WTC11 (cell line): ENCODE data around the gene CGB3. TPM values are rescaled to one million over a fixed set of nuclear protein-coding genes. Genes with fewer than 3 reads are reported as not detected.

Experiments used
- ATAC-seq: fragments of 200-7000 bp; cut with Tn5 transposase; 2 replicates; pipeline ENCODE4 v1.10.0; 2021; ENCODE audit warnings: mild to moderate bottlenecking, moderate library complexity
- CTCF ChIA-PET: fragments of 300-600 bp; sonication (Branson Sonifier 250); formaldehyde crosslinking; loops from one replicate; lab custom pipeline; 2021; ENCODE audit warnings: antibody characterized with exemption; lab: Charles Lee
- POLR2A ChIA-PET: fragments of 350-600 bp; sonication (Branson Sonifier 250); formaldehyde crosslinking; loops from one replicate; lab custom pipeline; 2021; ENCODE audit warnings: antibody characterized with exemption; lab: Charles Lee
- DNase-seq: peaks from one replicate; pipeline ENCODE4 v3.0.0; 2021; ENCODE audit warnings: low spot score
- H3K27ac Mint-ChIP-seq: 2 replicates; pipeline ENCODE4 v1.8.0; 2021; ENCODE audit warnings: mixed read lengths
- H3K27me3 Mint-ChIP-seq: 2 replicates; pipeline ENCODE4 v1.8.0; 2021; ENCODE audit warnings: low read depth, mild to moderate bottlenecking, moderate library complexity, mixed read lengths
- H3K36me3 Mint-ChIP-seq: 2 replicates; pipeline ENCODE4 v1.8.0; 2021; ENCODE audit warnings: mixed read lengths
- H3K4me1 Mint-ChIP-seq: 2 replicates; pipeline ENCODE4 v1.8.0; 2022; ENCODE audit warnings: mixed read lengths
- H3K4me3 Mint-ChIP-seq: 2 replicates; pipeline ENCODE4 v1.8.0; 2021; ENCODE audit warnings: mild to moderate bottlenecking, moderate library complexity, mixed read lengths
- H3K9me3 Mint-ChIP-seq: 2 replicates; pipeline ENCODE4 v1.8.0; 2021; ENCODE audit warnings: mixed read lengths
- CREB1 ChIP-seq: sonication (generic); formaldehyde crosslinking; IDR thresholded peaks from 2 replicates; pipeline ENCODE4 v1.8.0; 2023; ENCODE audit warnings: mild to moderate bottlenecking, missing genetic modification reagents
- EMX1 ChIP-seq: fragments of 250-450 bp; sonication (Bioruptor Pico); IDR thresholded peaks from 2 replicates; pipeline ENCODE4 v1.8.0; 2021; ENCODE audit warnings: mild to moderate bottlenecking
- FOXK1 ChIP-seq: sonication (generic); formaldehyde crosslinking; IDR thresholded peaks from 2 replicates; pipeline ENCODE4 v1.8.0; 2022; ENCODE audit warnings: mild to moderate bottlenecking, moderate library complexity, missing genetic modification reagents
- GABPB1 ChIP-seq: sonication (generic); formaldehyde crosslinking; IDR thresholded peaks from 2 replicates; pipeline ENCODE4 v1.8.1; 2023; ENCODE audit warnings: mild to moderate bottlenecking, missing genetic modification reagents
- JUN ChIP-seq: sonication (generic); formaldehyde crosslinking; IDR thresholded peaks from 2 replicates; pipeline ENCODE4 v1.8.0; 2023; ENCODE audit warnings: mild to moderate bottlenecking, missing genetic modification reagents
- KAT7 ChIP-seq: sonication (generic); formaldehyde crosslinking; IDR thresholded peaks from 2 replicates; pipeline ENCODE4 v1.8.1; 2023; ENCODE audit warnings: missing genetic modification reagents, mild to moderate bottlenecking, borderline replicate concordance
- MYBL2 ChIP-seq: sonication (generic); formaldehyde crosslinking; IDR thresholded peaks from 2 replicates; pipeline ENCODE4 v1.8.1; 2023; ENCODE audit warnings: mild to moderate bottlenecking, moderate library complexity, missing genetic modification reagents
- NFYB ChIP-seq: sonication (generic); formaldehyde crosslinking; conservative IDR thresholded peaks from 2 replicates; pipeline ENCODE4 v1.8.0; 2022; ENCODE audit warnings: low read depth, missing genetic modification reagents
- RELA ChIP-seq: sonication (generic); formaldehyde crosslinking; IDR thresholded peaks from 2 replicates; pipeline ENCODE4 v1.8.1; 2022; ENCODE audit warnings: missing genetic modification reagents, mild to moderate bottlenecking, borderline replicate concordance
- TEAD1 ChIP-seq: sonication (generic); formaldehyde crosslinking; IDR thresholded peaks from 2 replicates; pipeline ENCODE4 v1.8.0; 2022; ENCODE audit warnings: mild to moderate bottlenecking, missing genetic modification reagents
- TP53 ChIP-seq: sonication (generic); formaldehyde crosslinking; IDR thresholded peaks from 2 replicates; pipeline ENCODE4 v1.8.1; 2023; ENCODE audit warnings: mild to moderate bottlenecking, missing genetic modification reagents
- ZNF138 ChIP-seq: sonication (generic); formaldehyde crosslinking; conservative IDR thresholded peaks from 2 replicates; pipeline ENCODE4 v1.8.1; 2022; ENCODE audit warnings: mild to moderate bottlenecking, moderate library complexity, missing genetic modification reagents
- total RNA-seq: library from RNA; stranded (reverse); gene quantifications from 3 replicates; pipeline ENCODE4 v1.2.3, GENCODE V29; 2021
- TF ChIP-seq, protein P1 (sequence below): sonication (generic); formaldehyde crosslinking; IDR thresholded peaks from 2 replicates; pipeline ENCODE4 v1.8.1; 2023; ENCODE audit warnings: mild to moderate bottlenecking, missing genetic modification reagents, borderline replicate concordance
- TF ChIP-seq, protein P2 (sequence below): sonication (generic); formaldehyde crosslinking; IDR thresholded peaks from 2 replicates; pipeline ENCODE4 v1.8.1; 2023; ENCODE audit warnings: mild to moderate bottlenecking, missing genetic modification reagents, moderate library complexity
- TF ChIP-seq, protein P3 (sequence below): sonication (generic); formaldehyde crosslinking; IDR thresholded peaks from 2 replicates; pipeline ENCODE4 v1.8.0; 2023; ENCODE audit warnings: missing genetic modification reagents, mild to moderate bottlenecking, borderline replicate concordance
- TF ChIP-seq, protein P4 (sequence below): sonication (generic); formaldehyde crosslinking; IDR thresholded peaks from 2 replicates; pipeline ENCODE4 v1.8.1; 2023; ENCODE audit warnings: mild to moderate bottlenecking, missing genetic modification reagents
- TF ChIP-seq, protein P5 (sequence below): sonication (generic); formaldehyde crosslinking; IDR thresholded peaks from 2 replicates; pipeline ENCODE4 v1.8.0; 2022; ENCODE audit warnings: missing genetic modification reagents
- TF ChIP-seq, protein P6 (sequence below): sonication (generic); formaldehyde crosslinking; IDR thresholded peaks from 2 replicates; pipeline ENCODE4 v1.8.1; 2022; ENCODE audit warnings: missing genetic modification reagents, borderline replicate concordance

The CGB3 gene
- total RNA-seq, 1 experiment from 2014 or later = not detected

DNA sequence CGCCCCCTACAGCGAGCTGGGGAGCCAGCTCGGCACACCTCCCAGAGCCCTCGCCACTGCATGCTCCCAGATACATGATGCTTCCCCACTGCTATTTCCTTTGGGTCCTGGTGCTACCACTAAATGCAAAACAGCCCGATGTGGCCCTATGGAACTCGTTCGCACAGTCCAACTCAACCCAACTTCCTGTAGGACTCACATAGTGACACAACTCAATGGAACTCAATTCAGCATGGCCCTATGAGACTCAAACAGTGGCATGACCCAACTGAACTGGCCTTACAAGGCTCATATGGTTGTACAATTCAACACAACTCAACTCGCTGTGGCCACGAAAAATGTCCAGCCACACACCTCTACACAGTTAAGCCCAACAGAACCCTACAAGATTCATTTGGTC is 44.9 kb upstream of the CGB3 start:
- Mint-ChIP-seq H3K27ac (no peak overlapping the region), H3K36me3 (no peaks in the 10 kb centered on the region; the same call in 1 of the 2 replicates), H3K9me3 (peaks cover 8% of the 10 kb centered on the region), H3K4me1 (peaks cover 32% of the 10 kb centered on the region), H3K4me3 (no peak overlapping the region), H3K27me3 (peaks cover 90% of the 10 kb centered on the region)
- CTCF ChIA-PET = interaction anchor here (1.0 to 3.3 kb wide), 5 partner anchors 13 to 141 kb away, joined by 3 to 10 read pairs (median 7); partner anchors contain the start of gene RUVBL2
- POLR2A ChIA-PET = no interaction called here
- DNase-seq = no peak
- TF ChIP-seq JUN (no peak), EMX1 (CRISPR knock-in tag) (no peak), NFYB (CRISPR knock-in tag) (no peak), TEAD1 (CRISPR knock-in tag) (no peak), RELA (CRISPR knock-in tag) (no peak), KAT7 (CRISPR knock-in tag) (no peak), CREB1 (CRISPR knock-in tag) (no peak), FOXK1 (CRISPR knock-in tag) (no peak)
- TF ChIP-seq, protein P1, sequence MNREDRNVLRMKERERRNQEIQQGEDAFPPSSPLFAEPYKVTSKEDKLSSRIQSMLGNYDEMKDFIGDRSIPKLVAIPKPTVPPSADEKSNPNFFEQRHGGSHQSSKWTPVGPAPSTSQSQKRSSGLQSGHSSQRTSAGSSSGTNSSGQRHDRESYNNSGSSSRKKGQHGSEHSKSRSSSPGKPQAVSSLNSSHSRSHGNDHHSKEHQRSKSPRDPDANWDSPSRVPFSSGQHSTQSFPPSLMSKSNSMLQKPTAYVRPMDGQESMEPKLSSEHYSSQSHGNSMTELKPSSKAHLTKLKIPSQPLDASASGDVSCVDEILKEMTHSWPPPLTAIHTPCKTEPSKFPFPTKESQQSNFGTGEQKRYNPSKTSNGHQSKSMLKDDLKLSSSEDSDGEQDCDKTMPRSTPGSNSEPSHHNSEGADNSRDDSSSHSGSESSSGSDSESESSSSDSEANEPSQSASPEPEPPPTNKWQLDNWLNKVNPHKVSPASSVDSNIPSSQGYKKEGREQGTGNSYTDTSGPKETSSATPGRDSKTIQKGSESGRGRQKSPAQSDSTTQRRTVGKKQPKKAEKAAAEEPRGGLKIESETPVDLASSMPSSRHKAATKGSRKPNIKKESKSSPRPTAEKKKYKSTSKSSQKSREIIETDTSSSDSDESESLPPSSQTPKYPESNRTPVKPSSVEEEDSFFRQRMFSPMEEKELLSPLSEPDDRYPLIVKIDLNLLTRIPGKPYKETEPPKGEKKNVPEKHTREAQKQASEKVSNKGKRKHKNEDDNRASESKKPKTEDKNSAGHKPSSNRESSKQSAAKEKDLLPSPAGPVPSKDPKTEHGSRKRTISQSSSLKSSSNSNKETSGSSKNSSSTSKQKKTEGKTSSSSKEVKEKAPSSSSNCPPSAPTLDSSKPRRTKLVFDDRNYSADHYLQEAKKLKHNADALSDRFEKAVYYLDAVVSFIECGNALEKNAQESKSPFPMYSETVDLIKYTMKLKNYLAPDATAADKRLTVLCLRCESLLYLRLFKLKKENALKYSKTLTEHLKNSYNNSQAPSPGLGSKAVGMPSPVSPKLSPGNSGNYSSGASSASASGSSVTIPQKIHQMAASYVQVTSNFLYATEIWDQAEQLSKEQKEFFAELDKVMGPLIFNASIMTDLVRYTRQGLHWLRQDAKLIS (CRISPR knock-in tag) = no peak
- TF ChIP-seq, protein P2, sequence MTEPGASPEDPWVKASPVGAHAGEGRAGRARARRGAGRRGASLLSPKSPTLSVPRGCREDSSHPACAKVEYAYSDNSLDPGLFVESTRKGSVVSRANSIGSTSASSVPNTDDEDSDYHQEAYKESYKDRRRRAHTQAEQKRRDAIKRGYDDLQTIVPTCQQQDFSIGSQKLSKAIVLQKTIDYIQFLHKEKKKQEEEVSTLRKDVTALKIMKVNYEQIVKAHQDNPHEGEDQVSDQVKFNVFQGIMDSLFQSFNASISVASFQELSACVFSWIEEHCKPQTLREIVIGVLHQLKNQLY (CRISPR knock-in tag) = no peak
- TF ChIP-seq, protein P3, sequence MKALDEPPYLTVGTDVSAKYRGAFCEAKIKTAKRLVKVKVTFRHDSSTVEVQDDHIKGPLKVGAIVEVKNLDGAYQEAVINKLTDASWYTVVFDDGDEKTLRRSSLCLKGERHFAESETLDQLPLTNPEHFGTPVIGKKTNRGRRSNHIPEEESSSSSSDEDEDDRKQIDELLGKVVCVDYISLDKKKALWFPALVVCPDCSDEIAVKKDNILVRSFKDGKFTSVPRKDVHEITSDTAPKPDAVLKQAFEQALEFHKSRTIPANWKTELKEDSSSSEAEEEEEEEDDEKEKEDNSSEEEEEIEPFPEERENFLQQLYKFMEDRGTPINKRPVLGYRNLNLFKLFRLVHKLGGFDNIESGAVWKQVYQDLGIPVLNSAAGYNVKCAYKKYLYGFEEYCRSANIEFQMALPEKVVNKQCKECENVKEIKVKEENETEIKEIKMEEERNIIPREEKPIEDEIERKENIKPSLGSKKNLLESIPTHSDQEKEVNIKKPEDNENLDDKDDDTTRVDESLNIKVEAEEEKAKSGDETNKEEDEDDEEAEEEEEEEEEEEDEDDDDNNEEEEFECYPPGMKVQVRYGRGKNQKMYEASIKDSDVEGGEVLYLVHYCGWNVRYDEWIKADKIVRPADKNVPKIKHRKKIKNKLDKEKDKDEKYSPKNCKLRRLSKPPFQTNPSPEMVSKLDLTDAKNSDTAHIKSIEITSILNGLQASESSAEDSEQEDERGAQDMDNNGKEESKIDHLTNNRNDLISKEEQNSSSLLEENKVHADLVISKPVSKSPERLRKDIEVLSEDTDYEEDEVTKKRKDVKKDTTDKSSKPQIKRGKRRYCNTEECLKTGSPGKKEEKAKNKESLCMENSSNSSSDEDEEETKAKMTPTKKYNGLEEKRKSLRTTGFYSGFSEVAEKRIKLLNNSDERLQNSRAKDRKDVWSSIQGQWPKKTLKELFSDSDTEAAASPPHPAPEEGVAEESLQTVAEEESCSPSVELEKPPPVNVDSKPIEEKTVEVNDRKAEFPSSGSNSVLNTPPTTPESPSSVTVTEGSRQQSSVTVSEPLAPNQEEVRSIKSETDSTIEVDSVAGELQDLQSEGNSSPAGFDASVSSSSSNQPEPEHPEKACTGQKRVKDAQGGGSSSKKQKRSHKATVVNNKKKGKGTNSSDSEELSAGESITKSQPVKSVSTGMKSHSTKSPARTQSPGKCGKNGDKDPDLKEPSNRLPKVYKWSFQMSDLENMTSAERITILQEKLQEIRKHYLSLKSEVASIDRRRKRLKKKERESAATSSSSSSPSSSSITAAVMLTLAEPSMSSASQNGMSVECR (CRISPR knock-in tag) = no peak
- no peak for ATAC-seq

DNA sequence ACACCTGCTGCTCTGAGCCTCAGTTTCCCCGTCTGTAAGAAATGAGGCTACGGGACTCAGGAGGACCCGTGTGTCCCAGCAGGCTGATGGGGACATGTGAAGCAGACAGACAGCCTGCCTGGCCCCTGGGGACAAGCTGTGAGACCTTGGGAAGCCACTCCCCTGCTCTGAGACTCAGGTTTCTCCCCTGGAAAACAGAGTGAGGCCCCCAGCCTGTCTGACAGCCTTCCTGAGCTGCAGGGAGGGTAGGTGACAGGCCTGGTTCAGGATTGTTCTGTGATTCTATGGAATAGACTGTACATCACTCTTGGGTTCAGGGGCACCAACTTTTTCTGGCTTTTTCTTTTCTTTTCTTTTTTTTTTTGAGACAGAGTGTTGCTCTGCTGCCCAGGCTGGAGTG is 43.4 kb upstream of the CGB3 start:
- no peak for ATAC-seq
- POLR2A ChIA-PET = interaction anchor here (1.0 kb wide), 1 partner anchor 10 kb away, joined by 4 read pairs; the partner anchor contains the start of gene CGB7
- H3K4me1 Mint-ChIP-seq = peaks cover 33% of the 10 kb centered on the region
- TF ChIP-seq, protein P4, sequence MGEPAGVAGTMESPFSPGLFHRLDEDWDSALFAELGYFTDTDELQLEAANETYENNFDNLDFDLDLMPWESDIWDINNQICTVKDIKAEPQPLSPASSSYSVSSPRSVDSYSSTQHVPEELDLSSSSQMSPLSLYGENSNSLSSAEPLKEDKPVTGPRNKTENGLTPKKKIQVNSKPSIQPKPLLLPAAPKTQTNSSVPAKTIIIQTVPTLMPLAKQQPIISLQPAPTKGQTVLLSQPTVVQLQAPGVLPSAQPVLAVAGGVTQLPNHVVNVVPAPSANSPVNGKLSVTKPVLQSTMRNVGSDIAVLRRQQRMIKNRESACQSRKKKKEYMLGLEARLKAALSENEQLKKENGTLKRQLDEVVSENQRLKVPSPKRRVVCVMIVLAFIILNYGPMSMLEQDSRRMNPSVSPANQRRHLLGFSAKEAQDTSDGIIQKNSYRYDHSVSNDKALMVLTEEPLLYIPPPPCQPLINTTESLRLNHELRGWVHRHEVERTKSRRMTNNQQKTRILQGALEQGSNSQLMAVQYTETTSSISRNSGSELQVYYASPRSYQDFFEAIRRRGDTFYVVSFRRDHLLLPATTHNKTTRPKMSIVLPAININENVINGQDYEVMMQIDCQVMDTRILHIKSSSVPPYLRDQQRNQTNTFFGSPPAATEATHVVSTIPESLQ = no peak
- TF ChIP-seq, protein P5, sequence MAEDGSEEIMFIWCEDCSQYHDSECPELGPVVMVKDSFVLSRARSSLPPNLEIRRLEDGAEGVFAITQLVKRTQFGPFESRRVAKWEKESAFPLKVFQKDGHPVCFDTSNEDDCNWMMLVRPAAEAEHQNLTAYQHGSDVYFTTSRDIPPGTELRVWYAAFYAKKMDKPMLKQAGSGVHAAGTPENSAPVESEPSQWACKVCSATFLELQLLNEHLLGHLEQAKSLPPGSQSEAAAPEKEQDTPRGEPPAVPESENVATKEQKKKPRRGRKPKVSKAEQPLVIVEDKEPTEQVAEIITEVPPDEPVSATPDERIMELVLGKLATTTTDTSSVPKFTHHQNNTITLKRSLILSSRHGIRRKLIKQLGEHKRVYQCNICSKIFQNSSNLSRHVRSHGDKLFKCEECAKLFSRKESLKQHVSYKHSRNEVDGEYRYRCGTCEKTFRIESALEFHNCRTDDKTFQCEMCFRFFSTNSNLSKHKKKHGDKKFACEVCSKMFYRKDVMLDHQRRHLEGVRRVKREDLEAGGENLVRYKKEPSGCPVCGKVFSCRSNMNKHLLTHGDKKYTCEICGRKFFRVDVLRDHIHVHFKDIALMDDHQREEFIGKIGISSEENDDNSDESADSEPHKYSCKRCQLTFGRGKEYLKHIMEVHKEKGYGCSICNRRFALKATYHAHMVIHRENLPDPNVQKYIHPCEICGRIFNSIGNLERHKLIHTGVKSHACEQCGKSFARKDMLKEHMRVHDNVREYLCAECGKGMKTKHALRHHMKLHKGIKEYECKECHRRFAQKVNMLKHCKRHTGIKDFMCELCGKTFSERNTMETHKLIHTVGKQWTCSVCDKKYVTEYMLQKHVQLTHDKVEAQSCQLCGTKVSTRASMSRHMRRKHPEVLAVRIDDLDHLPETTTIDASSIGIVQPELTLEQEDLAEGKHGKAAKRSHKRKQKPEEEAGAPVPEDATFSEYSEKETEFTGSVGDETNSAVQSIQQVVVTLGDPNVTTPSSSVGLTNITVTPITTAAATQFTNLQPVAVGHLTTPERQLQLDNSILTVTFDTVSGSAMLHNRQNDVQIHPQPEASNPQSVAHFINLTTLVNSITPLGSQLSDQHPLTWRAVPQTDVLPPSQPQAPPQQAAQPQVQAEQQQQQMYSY (CRISPR knock-in tag) = no peak
- TF ChIP-seq GABPB1 (CRISPR knock-in tag) (no peak), EMX1 (CRISPR knock-in tag) (no peak), RELA (CRISPR knock-in tag) (no peak), MYBL2 (CRISPR knock-in tag) (no peak), ZNF138 (CRISPR knock-in tag) (no peak), TP53 (CRISPR knock-in tag) (no peak)
- TF ChIP-seq, protein P6, sequence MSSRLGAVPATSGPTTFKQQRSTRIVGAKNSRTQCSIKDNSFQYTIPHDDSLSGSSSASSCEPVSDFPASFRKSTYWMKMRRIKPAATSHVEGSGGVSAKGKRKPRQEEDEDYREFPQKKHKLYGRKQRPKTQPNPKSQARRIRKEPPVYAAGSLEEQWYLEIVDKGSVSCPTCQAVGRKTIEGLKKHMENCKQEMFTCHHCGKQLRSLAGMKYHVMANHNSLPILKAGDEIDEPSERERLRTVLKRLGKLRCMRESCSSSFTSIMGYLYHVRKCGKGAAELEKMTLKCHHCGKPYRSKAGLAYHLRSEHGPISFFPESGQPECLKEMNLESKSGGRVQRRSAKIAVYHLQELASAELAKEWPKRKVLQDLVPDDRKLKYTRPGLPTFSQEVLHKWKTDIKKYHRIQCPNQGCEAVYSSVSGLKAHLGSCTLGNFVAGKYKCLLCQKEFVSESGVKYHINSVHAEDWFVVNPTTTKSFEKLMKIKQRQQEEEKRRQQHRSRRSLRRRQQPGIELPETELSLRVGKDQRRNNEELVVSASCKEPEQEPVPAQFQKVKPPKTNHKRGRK (CRISPR knock-in tag) = no peak

More for the DNA sequence above, 43.4 kb upstream of the CGB3 start:
- H3K27ac Mint-ChIP-seq = no peak overlapping the region
- CTCF ChIA-PET = interaction anchor here (0.6 to 3.8 kb wide), 4 partner anchors 11 to 68 kb away, joined by 3 to 19 read pairs (median 4); no protein-coding TSS in a partner anchor
- no peak for DNase-seq
- H3K36me3 Mint-ChIP-seq = no peaks in the 10 kb centered on the region; the same call in 1 of the 2 replicates
- peaks cover 84% of the 10 kb centered on the region for H3K27me3 Mint-ChIP-seq
- H3K9me3 Mint-ChIP-seq = peaks cover 8% of the 10 kb centered on the region
- H3K4me3 Mint-ChIP-seq = no peak overlapping the region
